HCT116 (cell line): Measurements from ENCODE around the gene GABRA5. TPM values are rescaled to one million over a fixed set of nuclear protein-coding genes. Genes with fewer than 3 reads are reported as not detected.

Source experiments
- ATAC-seq: fragments of 200-7000 bp; cut with Tn5 transposase; 2 replicates; pipeline ENCODE4 v1.9.1; 2020; ENCODE audit warnings: mild to moderate bottlenecking, moderate library complexity
- BruUV-seq: library from RNA; stranded (reverse); fragments of 400-500 nt; replicated peaks from 2 replicates; lab custom pipeline; 2021; lab: Mats Ljungman, UMichigan
- CTCF ChIA-PET: fragments of 300-600 bp; sonication (Branson Sonifier 250); formaldehyde crosslinking; loops from one replicate; lab custom pipeline; 2021; ENCODE audit warnings: antibody characterized with exemption; lab: Charles Lee
- POLR2A ChIA-PET: fragments of 300-600, 350-600 bp; sonication (Branson Sonifier 250); formaldehyde crosslinking; loops from one replicate; lab custom pipeline; 2021; ENCODE audit warnings: antibody characterized with exemption; lab: Charles Lee
- RAD21 ChIA-PET, 2 experiments: fragments of 300-600 bp; sonication (Branson Sonifier 250); formaldehyde crosslinking; loops; one replicate each; lab custom pipeline; 2023; ENCODE audit warnings: low total read pairs in 2 of 2; ENCODE audit not compliant: uncharacterized antibody in 2 of 2, unreplicated experiment in 2 of 2, low non-redundant PET in 1 of 2; lab: Charles Lee
- DNase-seq: peaks from one replicate; pipeline ENCODE4 v3.0.0-alpha.2; 2010; ENCODE audit warnings: low read depth, low spot score
- H2AFZ ChIP-seq: fragments of 200-600 bp; shearing (Covaris generic), sonication (generic); 2 replicates; pipeline ENCODE4 v1.6.1; 2017; ENCODE audit warnings: low read depth, mixed run types, mixed read lengths, antibody characterized with exemption, low read length; ENCODE audit not compliant: poor library complexity, severe bottlenecking
- H3K27ac ChIP-seq: 2 replicates; pipeline ENCODE4 v1.5.1; 2012; ENCODE audit warnings: low read depth, low read length
- H3K27me3 ChIP-seq: fragments of 200-600 bp; sonication (generic); 2 replicates; pipeline ENCODE4 v1.6.1; 2016; ENCODE audit warnings: mixed run types, low read length, mixed read lengths; ENCODE audit not compliant: insufficient read depth
- H3K36me3 ChIP-seq, 2 experiments: fragments of 200-500 bp in 1 of 2; fragments of 200-600 bp in 1 of 2; sonication (Bioruptor generic) in 1 of 2; sonication (generic) in 1 of 2; 2 replicates each; pipeline versions ENCODE4 v1.5.1 to v1.6.1; 2014 to 2016; ENCODE audit warnings: low read length in 2 of 2, inconsistent platforms in 1 of 2, mixed read lengths in 1 of 2, mixed run types in 1 of 2; ENCODE audit not compliant: insufficient read depth in 2 of 2, control insufficient read depth in 1 of 2
- H3K4me1 ChIP-seq, 2 experiments: fragments of 200-600 bp in 1 of 2; sonication (generic) in 1 of 2; 2 replicates each; pipeline versions ENCODE4 v1.5.1 to v1.6.1; 2012 to 2017; ENCODE audit warnings: low read length in 2 of 2, inconsistent platforms in 1 of 2, mild to moderate bottlenecking in 1 of 2, mixed read lengths in 1 of 2, mixed run types in 1 of 2, moderate library complexity in 1 of 2; ENCODE audit not compliant: insufficient read depth in 2 of 2, control insufficient read depth in 1 of 2
- H3K4me2 ChIP-seq: fragments of 200-600 bp; sonication (generic); 2 replicates; pipeline ENCODE4 v1.6.1; 2017; ENCODE audit warnings: mixed run types, low read length, mixed read lengths
- H3K4me3 ChIP-seq, 2 experiments: fragments of 200-600 bp in 1 of 2; sonication (generic) in 1 of 2; replicated peaks in 1 of 2; 2 replicates each; pipeline ENCODE4 v1.5.1; 2011 to 2016; ENCODE audit warnings: low read length in 2 of 2, control low read depth in 1 of 2, low read depth in 1 of 2, mild to moderate bottlenecking in 1 of 2, mixed read lengths in 1 of 2, mixed run types in 1 of 2
- H3K79me2 ChIP-seq: fragments of 200-600 bp; sonication (generic); 2 replicates; pipeline ENCODE4 v1.6.1; 2017; ENCODE audit warnings: mild to moderate bottlenecking, mixed run types, low read length, moderate library complexity, mixed read lengths; ENCODE audit not compliant: insufficient read depth
- H3K9ac ChIP-seq: fragments of 200-600 bp; sonication (generic); 2 replicates; pipeline ENCODE4 v1.6.1; 2016; ENCODE audit warnings: low read length, mixed read lengths
- H3K9me2 ChIP-seq: fragments of 200-600 bp; sonication (generic), shearing (Covaris generic); 2 replicates; pipeline ENCODE4 v1.6.1; 2017; ENCODE audit warnings: mixed run types, mild to moderate bottlenecking, moderate library complexity; ENCODE audit not compliant: insufficient read depth
- H3K9me3 ChIP-seq, 2 experiments: fragments of 200-500 bp in 1 of 2; fragments of 200-600 bp in 1 of 2; sonication (Bioruptor generic) in 1 of 2; sonication (generic) in 1 of 2; 2 replicates each; pipeline ENCODE4 v1.6.1; 2014 to 2017; ENCODE audit warnings: low read length in 2 of 2, mixed read lengths in 2 of 2, inconsistent platforms in 1 of 2, low read depth in 1 of 2, mild to moderate bottlenecking in 1 of 2, mixed run types in 1 of 2, moderate library complexity in 1 of 2; ENCODE audit not compliant: control insufficient read depth in 1 of 2, insufficient read depth in 1 of 2
- H4K20me1 ChIP-seq: fragments of 200-600 bp; sonication (generic), shearing (Covaris generic); 2 replicates; pipeline ENCODE4 v1.6.1; 2017; ENCODE audit warnings: mixed run types, mild to moderate bottlenecking, moderate library complexity; ENCODE audit not compliant: insufficient read depth
- EGR1 ChIP-seq: IDR thresholded peaks from 2 replicates; pipeline ENCODE4 v1.6.1; 2012; ENCODE audit warnings: low read depth
- EZH2 ChIP-seq: fragments of 200-600 bp; sonication (generic); IDR thresholded peaks from 2 replicates; pipeline ENCODE4 v1.6.1; 2017; ENCODE audit warnings: antibody characterized with exemption, mixed run types
- EZH2phosphoT487 ChIP-seq: fragments of 200-600 bp; IDR thresholded peaks from 2 replicates; pipeline ENCODE4 v1.6.1; 2018; ENCODE audit warnings: antibody characterized with exemption, borderline replicate concordance
- FOSL1 ChIP-seq: IDR thresholded peaks from 2 replicates; pipeline ENCODE4 v1.6.1; 2012; ENCODE audit warnings: low read depth
- POLR2AphosphoS5 ChIP-seq: IDR thresholded peaks from 2 replicates; pipeline ENCODE4 v1.6.1; 2011; ENCODE audit warnings: mild to moderate bottlenecking, low read depth, low read length, moderate library complexity
- RAD21 ChIP-seq: IDR thresholded peaks from 2 replicates; pipeline ENCODE4 v1.6.1; 2012; ENCODE audit warnings: low read depth, mild to moderate bottlenecking
- SP1 ChIP-seq: IDR thresholded peaks from 2 replicates; pipeline ENCODE4 v1.6.1; 2012; ENCODE audit warnings: low read depth
- ZNF274 ChIP-seq: fragments of 200-500 bp; sonication (Bioruptor generic); IDR thresholded peaks from 2 replicates; pipeline ENCODE4 v1.6.1; 2014; ENCODE audit warnings: mild to moderate bottlenecking, low read depth, low read length, inconsistent platforms
- intact Hi-C: fragments of 100-400 bp; cut with micrococcal nuclease; formaldehyde crosslinking; loops from 2 replicates; pipeline ENCODE4 v1.10.0; 2022
- total RNA-seq: library from RNA; stranded (reverse); gene quantifications from one replicate; pipeline ENCODE4 v1.2.1, GENCODE V29; 2021; ENCODE audit not compliant: unreplicated experiment
- TF ChIP-seq, protein P1 (sequence below): IDR thresholded peaks from 2 replicates; pipeline ENCODE4 v1.6.1; 2012; ENCODE audit warnings: low read depth
- TF ChIP-seq, protein P2 (sequence below), 3 experiments: fragments of 200-600 bp in 1 of 3; sonication (generic) in 1 of 3; IDR thresholded peaks in 2 of 3; conservative IDR thresholded peaks in 1 of 3; 2 replicates each; pipeline ENCODE4 v1.5.1; 2012 to 2017; ENCODE audit warnings: low read depth in 2 of 3, low read length in 2 of 3, antibody characterized with exemption in 1 of 3, borderline replicate concordance in 1 of 3, control low read depth in 1 of 3, mild to moderate bottlenecking in 1 of 3, mixed read lengths in 1 of 3, mixed run types in 1 of 3, moderate library complexity in 1 of 3; ENCODE audit not compliant: insufficient read depth in 1 of 3

GABRA5 gene
- total RNA-seq, 1 experiment from 2014 or later: not detected

DNA sequence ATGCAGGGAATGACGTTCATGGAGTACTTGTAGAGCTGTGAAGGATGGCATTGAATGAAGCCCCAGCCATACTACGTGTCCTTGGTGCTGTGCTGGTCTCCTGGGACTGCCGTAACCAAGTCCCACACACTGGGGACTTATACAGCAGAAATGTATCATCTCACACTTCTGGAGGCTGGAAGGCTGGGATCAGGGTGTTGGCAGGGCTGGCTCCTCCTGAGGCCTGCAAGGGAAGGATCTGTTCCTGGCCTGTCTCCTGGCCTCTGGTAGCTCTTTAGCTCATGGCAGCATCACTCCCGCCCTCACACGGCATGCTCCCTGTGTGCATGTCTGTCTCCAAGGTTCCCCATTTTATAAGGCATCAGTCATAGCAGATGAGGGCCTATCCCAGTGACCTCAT, 74.6 kb downstream of the GABRA5 start (continued):
- TF ChIP-seq POLR2AphosphoS5: no peak
- TF ChIP-seq SP1: no peak
- no peak for TF ChIP-seq FOSL1
- TF ChIP-seq EZH2: no peak

- DNase-seq (no peak), ATAC-seq (no peak)
- peaks cover 11 to 55% of the 10 kb centered on the region in 2 experiments; a peak in 2 of 4 replicates for H3K9me3 ChIP-seq
- no peaks in the 10 kb centered on the region for H4K20me1 ChIP-seq
- H3K36me3 ChIP-seq: no peaks in the 10 kb centered on the region
- no peaks in the 10 kb centered on the region for H3K27me3 ChIP-seq
- no peak overlapping the region for H3K4me3 ChIP-seq
- H3K9me2 ChIP-seq: no peaks in the 10 kb centered on the region
- no peaks in the 10 kb centered on the region for H3K79me2 ChIP-seq
- ChIA-PET POLR2A (no interaction called here), CTCF (no interaction called here), RAD21 (no interaction called here)
- H2AFZ ChIP-seq: no peak overlapping the region
- intact Hi-C loops: no loop called here
- TF ChIP-seq EZH2phosphoT487: no peak
- TF ChIP-seq SP1: no peak
- TF ChIP-seq, protein P1, sequence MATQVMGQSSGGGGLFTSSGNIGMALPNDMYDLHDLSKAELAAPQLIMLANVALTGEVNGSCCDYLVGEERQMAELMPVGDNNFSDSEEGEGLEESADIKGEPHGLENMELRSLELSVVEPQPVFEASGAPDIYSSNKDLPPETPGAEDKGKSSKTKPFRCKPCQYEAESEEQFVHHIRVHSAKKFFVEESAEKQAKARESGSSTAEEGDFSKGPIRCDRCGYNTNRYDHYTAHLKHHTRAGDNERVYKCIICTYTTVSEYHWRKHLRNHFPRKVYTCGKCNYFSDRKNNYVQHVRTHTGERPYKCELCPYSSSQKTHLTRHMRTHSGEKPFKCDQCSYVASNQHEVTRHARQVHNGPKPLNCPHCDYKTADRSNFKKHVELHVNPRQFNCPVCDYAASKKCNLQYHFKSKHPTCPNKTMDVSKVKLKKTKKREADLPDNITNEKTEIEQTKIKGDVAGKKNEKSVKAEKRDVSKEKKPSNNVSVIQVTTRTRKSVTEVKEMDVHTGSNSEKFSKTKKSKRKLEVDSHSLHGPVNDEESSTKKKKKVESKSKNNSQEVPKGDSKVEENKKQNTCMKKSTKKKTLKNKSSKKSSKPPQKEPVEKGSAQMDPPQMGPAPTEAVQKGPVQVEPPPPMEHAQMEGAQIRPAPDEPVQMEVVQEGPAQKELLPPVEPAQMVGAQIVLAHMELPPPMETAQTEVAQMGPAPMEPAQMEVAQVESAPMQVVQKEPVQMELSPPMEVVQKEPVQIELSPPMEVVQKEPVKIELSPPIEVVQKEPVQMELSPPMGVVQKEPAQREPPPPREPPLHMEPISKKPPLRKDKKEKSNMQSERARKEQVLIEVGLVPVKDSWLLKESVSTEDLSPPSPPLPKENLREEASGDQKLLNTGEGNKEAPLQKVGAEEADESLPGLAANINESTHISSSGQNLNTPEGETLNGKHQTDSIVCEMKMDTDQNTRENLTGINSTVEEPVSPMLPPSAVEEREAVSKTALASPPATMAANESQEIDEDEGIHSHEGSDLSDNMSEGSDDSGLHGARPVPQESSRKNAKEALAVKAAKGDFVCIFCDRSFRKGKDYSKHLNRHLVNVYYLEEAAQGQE: no peak
- no peak for TF ChIP-seq FOSL1
- TF ChIP-seq, protein P2, sequence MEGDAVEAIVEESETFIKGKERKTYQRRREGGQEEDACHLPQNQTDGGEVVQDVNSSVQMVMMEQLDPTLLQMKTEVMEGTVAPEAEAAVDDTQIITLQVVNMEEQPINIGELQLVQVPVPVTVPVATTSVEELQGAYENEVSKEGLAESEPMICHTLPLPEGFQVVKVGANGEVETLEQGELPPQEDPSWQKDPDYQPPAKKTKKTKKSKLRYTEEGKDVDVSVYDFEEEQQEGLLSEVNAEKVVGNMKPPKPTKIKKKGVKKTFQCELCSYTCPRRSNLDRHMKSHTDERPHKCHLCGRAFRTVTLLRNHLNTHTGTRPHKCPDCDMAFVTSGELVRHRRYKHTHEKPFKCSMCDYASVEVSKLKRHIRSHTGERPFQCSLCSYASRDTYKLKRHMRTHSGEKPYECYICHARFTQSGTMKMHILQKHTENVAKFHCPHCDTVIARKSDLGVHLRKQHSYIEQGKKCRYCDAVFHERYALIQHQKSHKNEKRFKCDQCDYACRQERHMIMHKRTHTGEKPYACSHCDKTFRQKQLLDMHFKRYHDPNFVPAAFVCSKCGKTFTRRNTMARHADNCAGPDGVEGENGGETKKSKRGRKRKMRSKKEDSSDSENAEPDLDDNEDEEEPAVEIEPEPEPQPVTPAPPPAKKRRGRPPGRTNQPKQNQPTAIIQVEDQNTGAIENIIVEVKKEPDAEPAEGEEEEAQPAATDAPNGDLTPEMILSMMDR (IDR thresholded peaks at IDR 0.05 in 2 of 3, conservative IDR thresholded peaks at IDR 0.05 in 1 of 3; ENCODE audit: borderline replicate concordance in 1 of 3, insufficient read depth in 1 of 3, low read depth in 2 of 3, low read length in 2 of 3): no peak
- TF ChIP-seq EGR1: no peak
- TF ChIP-seq ZNF274: no peak
- TF ChIP-seq RAD21: no peak
- no peak overlapping the region for H3K4me2 ChIP-seq
- H3K9ac ChIP-seq: no peak overlapping the region
- H3K27ac ChIP-seq: no peak overlapping the region
- H3K4me1 ChIP-seq: no peaks in the 10 kb centered on the region
- BruUV-seq: no TSS peak
These were observed 77.0 kb downstream of the GABRA5 start for GRCh38 chr15:26943866-26944265.
